Activated CD4-positive, alpha-beta memory T cell treated with anti-CD3 and anti-CD28 coated beads for 36 hours (primary cell): ENCODE results near the gene EIF4A3. TPM values are rescaled to one million over a fixed set of nuclear protein-coding genes. Genes with fewer than 3 reads are reported as not detected.

Source experiments
- CTCF ChIA-PET: fragments of 350-600 bp; sonication (Branson Sonifier 250); formaldehyde crosslinking; loops from one replicate; lab custom pipeline; 2021; ENCODE audit warnings: antibody characterized with exemption, inconsistent platforms; lab: Charles Lee
- POLR2A ChIA-PET: fragments of 350-600 bp; sonication (Branson Sonifier 250); formaldehyde crosslinking; loops from one replicate; lab custom pipeline; 2021; ENCODE audit warnings: antibody characterized with exemption; lab: Charles Lee
- DNase-seq: peaks from one replicate; pipeline ENCODE4 v3.0.0-alpha.2; 2020
- H3K27ac Mint-ChIP-seq: one replicate; pipeline ENCODE4 v1.8.0; 2021; ENCODE audit warnings: mixed read lengths
- H3K27me3 Mint-ChIP-seq: one replicate; pipeline ENCODE4 v1.8.0; 2021; ENCODE audit warnings: mixed read lengths
- H3K36me3 Mint-ChIP-seq: one replicate; pipeline ENCODE4 v1.8.0; 2021; ENCODE audit warnings: mixed read lengths
- H3K4me1 Mint-ChIP-seq: one replicate; pipeline ENCODE4 v1.8.0; 2021; ENCODE audit warnings: low read depth, mixed read lengths
- H3K4me3 Mint-ChIP-seq: one replicate; pipeline ENCODE4 v1.8.0; 2021; ENCODE audit warnings: mild to moderate bottlenecking, mixed read lengths
- H3K9me3 Mint-ChIP-seq: one replicate; pipeline ENCODE4 v1.8.0; 2021; ENCODE audit warnings: mixed read lengths
- intact Hi-C: fragments of 100-400 bp; cut with micrococcal nuclease; formaldehyde crosslinking; loops from one replicate; pipeline ENCODE4 v1.15.1; 2023
- total RNA-seq, 2 experiments: library from RNA; stranded (reverse); gene quantifications; one replicate each; pipeline ENCODE4 v1.2.3, GENCODE V29; 2021

Gene EIF4A3
- total RNA-seq, 2 experiments from 2014 or later, result 111 to 115 TPM

GRCh38 chr17:80146121-80147034 is 550 bp downstream of the EIF4A3 start:
- Mint-ChIP-seq H3K27me3 (no peaks in the 10 kb centered on the region), H3K4me1 (peaks cover 31% of the 10 kb centered on the region), H3K27ac (peak overlapping the region; percentile 93), H3K36me3 (peaks cover 33% of the 10 kb centered on the region), H3K4me3 (peak overlapping the region; percentile 94), H3K9me3 (no peaks in the 10 kb centered on the region)
- intact Hi-C loops, result loop anchor here (1.0 to 10.0 kb wide), 4 partner anchors 46 to 268 kb away; partner anchors contain the start of gene GAA
- POLR2A ChIA-PET, result interaction anchor here (1.0 to 1.5 kb wide), 4 partner anchors 13 to 126 kb away, joined by 3 to 8 read pairs (median 4); partner anchors contain the start of gene GAA
- DNase-seq, result peak; percentile 23
- CTCF ChIA-PET, result interaction anchor here (0.9 to 1.7 kb wide), 3 partner anchors 45 to 63 kb away, joined by 3 to 17 read pairs (median 4); partner anchors contain the start of gene GAA

- peaks cover 31% of the 10 kb centered on the region for H3K4me1 Mint-ChIP-seq
- intact Hi-C loops, result loop anchor here (2.0 to 10.0 kb wide), 2 partner anchors 45 to 151 kb away; partner anchors contain the start of gene GAA
- peak; percentile 27 for DNase-seq
These were observed 1.6 kb downstream of the EIF4A3 start for GRCh38 chr17:80145076-80146075.

GRCh38 chr17:80142929-80143328 is 4.0 kb downstream of the EIF4A3 start:
- Mint-ChIP-seq H3K9me3 (no peaks in the 10 kb centered on the region), H3K4me1 (peaks cover 21% of the 10 kb centered on the region)
- POLR2A ChIA-PET, result interaction anchor here (1.0 to 1.9 kb wide), 3 partner anchors 12 to 77 kb away, joined by 3 to 5 read pairs (median 3); partner anchors contain the start of genes GAA and SGSH

More at GRCh38 chr17:80145076-80146075, 1.6 kb downstream of the EIF4A3 start:
- Mint-ChIP-seq H3K27ac (peak overlapping the region; percentile 40), H3K4me3 (peak overlapping the region; percentile 78), H3K27me3 (no peaks in the 10 kb centered on the region), H3K36me3 (peaks cover 38% of the 10 kb centered on the region), H3K9me3 (no peaks in the 10 kb centered on the region)
- CTCF ChIA-PET, result interaction anchor here (0.9 to 1.7 kb wide), 4 partner anchors 44 to 282 kb away, joined by 3 to 17 read pairs (median 4); partner anchors contain the start of gene GAA
- POLR2A ChIA-PET, result interaction anchor here (0.9 to 1.5 kb wide), 5 partner anchors 12 to 127 kb away, joined by 3 to 8 read pairs (median 4); partner anchors contain the start of gene GAA

GRCh38 chr17:80141463-80142165 is 5.3 kb downstream of the EIF4A3 start:
- CTCF ChIA-PET, result interaction anchor here (3.2 kb wide), 1 partner anchor 40 kb away, joined by 23 read pairs; the partner anchor contains the start of gene GAA

More at GRCh38 chr17:80142929-80143328, 4.0 kb downstream of the EIF4A3 start:
- no peak overlapping the region for H3K4me3 Mint-ChIP-seq
- no peak overlapping the region for H3K27ac Mint-ChIP-seq
- DNase-seq, result no peak
- CTCF ChIA-PET, result interaction anchor here (1.6 to 3.2 kb wide), 2 partner anchors 41 to 60 kb away, joined by 5 to 23 read pairs; partner anchors contain the start of gene GAA
- intact Hi-C loops, result loop anchor here (10.0 kb wide), 1 partner anchor 148 kb away; no protein-coding TSS in a partner anchor
- peaks cover 55% of the 10 kb centered on the region for H3K36me3 Mint-ChIP-seq
- no peaks in the 10 kb centered on the region for H3K27me3 Mint-ChIP-seq

GRCh38 chr17:80138856-80139426 is 8.0 kb downstream of the EIF4A3 start:
- ChIA-PET POLR2A (no interaction called here), CTCF (no interaction called here)
- Mint-ChIP-seq H3K27me3 (no peaks in the 10 kb centered on the region), H3K4me1 (no peaks in the 10 kb centered on the region), H3K27ac (no peak overlapping the region), H3K4me3 (no peak overlapping the region), H3K36me3 (peaks cover 67% of the 10 kb centered on the region), H3K9me3 (no peaks in the 10 kb centered on the region)
- DNase-seq, result no peak
- intact Hi-C loops, result no loop called here

More at GRCh38 chr17:80141463-80142165, 5.3 kb downstream of the EIF4A3 start:
- Mint-ChIP-seq H3K36me3 (peaks cover 64% of the 10 kb centered on the region), H3K4me1 (peaks cover 20% of the 10 kb centered on the region), H3K9me3 (no peaks in the 10 kb centered on the region), H3K27me3 (no peaks in the 10 kb centered on the region), H3K27ac (no peak overlapping the region), H3K4me3 (no peak overlapping the region)
- intact Hi-C loops, result loop anchor here (10.0 kb wide), 1 partner anchor 147 kb away; no protein-coding TSS in a partner anchor
- POLR2A ChIA-PET, result interaction anchor here (1.5 to 1.9 kb wide), 2 partner anchors 40 to 78 kb away, joined by 3 to 5 read pairs; partner anchors contain the start of genes GAA and SGSH
- no peak for DNase-seq

- Mint-ChIP-seq H3K36me3 (peaks cover 72% of the 10 kb centered on the region), H3K4me3 (no peak overlapping the region), H3K9me3 (no peaks in the 10 kb centered on the region), H3K27me3 (no peaks in the 10 kb centered on the region), H3K27ac (no peak overlapping the region), H3K4me1 (no peaks in the 10 kb centered on the region)
- no peak for DNase-seq
- POLR2A ChIA-PET, result no interaction called here
- CTCF ChIA-PET, result no interaction called here
- intact Hi-C loops, result no loop called here
These were observed 9.8 kb downstream of the EIF4A3 start for GRCh38 chr17:80137131-80137530.

GRCh38 chr17:80133626-80133970 is 13.3 kb downstream of the EIF4A3 start:
- Mint-ChIP-seq H3K27ac (no peak overlapping the region), H3K27me3 (peaks cover 1% of the 10 kb centered on the region), H3K4me1 (no peaks in the 10 kb centered on the region), H3K36me3 (peaks cover 47% of the 10 kb centered on the region), H3K9me3 (no peaks in the 10 kb centered on the region), H3K4me3 (no peak overlapping the region)
- intact Hi-C loops, result no loop called here
- POLR2A ChIA-PET, result interaction anchor here (0.9 kb wide), 1 partner anchor 12 kb away, joined by 5 read pairs; no protein-coding TSS in a partner anchor
- no peak for DNase-seq
- CTCF ChIA-PET, result no interaction called here

- CTCF ChIA-PET, result no interaction called here
- no peaks in the 10 kb centered on the region for H3K4me1 Mint-ChIP-seq
- POLR2A ChIA-PET, result interaction anchor here (0.9 kb wide), 1 partner anchor 13 kb away, joined by 5 read pairs; no protein-coding TSS in a partner anchor
- no peak overlapping the region for H3K27ac Mint-ChIP-seq
- H3K4me3 Mint-ChIP-seq, result no peak overlapping the region
- peaks cover 44% of the 10 kb centered on the region for H3K36me3 Mint-ChIP-seq
- peaks cover 1% of the 10 kb centered on the region for H3K27me3 Mint-ChIP-seq
- DNase-seq, result no peak
- intact Hi-C loops, result no loop called here
- H3K9me3 Mint-ChIP-seq, result no peaks in the 10 kb centered on the region
These were observed 13.9 kb downstream of the EIF4A3 start for GRCh38 chr17:80132906-80133625.

- Mint-ChIP-seq H3K36me3 (peaks cover 25% of the 10 kb centered on the region), H3K27me3 (peaks cover 6% of the 10 kb centered on the region), H3K4me3 (no peak overlapping the region), H3K4me1 (no peaks in the 10 kb centered on the region), H3K9me3 (no peaks in the 10 kb centered on the region), H3K27ac (no peak overlapping the region)
- intact Hi-C loops, result no loop called here
- CTCF ChIA-PET, result no interaction called here
- POLR2A ChIA-PET, result no interaction called here
- no peak for DNase-seq
These were observed 15.9 kb downstream of the EIF4A3 start for GRCh38 chr17:80130992-80131391.

- DNase-seq, result no peak
- no peak overlapping the region for H3K4me3 Mint-ChIP-seq
- POLR2A ChIA-PET, result no interaction called here
- no peak overlapping the region for H3K27ac Mint-ChIP-seq
- H3K36me3 Mint-ChIP-seq, result peaks cover 16% of the 10 kb centered on the region
- peaks cover 7% of the 10 kb centered on the region for H3K27me3 Mint-ChIP-seq
- H3K9me3 Mint-ChIP-seq, result no peaks in the 10 kb centered on the region
- intact Hi-C loops, result no loop called here
- CTCF ChIA-PET, result interaction anchor here (3.5 kb wide), 1 partner anchor 28 kb away, joined by 17 read pairs; the partner anchor contains the start of gene GAA
- no peaks in the 10 kb centered on the region for H3K4me1 Mint-ChIP-seq
These were observed 17.8 kb downstream of the EIF4A3 start for GRCh38 chr17:80129006-80129565.
